ENCODE data around the gene VPS9D1.

Gene VPS9D1

DNA sequence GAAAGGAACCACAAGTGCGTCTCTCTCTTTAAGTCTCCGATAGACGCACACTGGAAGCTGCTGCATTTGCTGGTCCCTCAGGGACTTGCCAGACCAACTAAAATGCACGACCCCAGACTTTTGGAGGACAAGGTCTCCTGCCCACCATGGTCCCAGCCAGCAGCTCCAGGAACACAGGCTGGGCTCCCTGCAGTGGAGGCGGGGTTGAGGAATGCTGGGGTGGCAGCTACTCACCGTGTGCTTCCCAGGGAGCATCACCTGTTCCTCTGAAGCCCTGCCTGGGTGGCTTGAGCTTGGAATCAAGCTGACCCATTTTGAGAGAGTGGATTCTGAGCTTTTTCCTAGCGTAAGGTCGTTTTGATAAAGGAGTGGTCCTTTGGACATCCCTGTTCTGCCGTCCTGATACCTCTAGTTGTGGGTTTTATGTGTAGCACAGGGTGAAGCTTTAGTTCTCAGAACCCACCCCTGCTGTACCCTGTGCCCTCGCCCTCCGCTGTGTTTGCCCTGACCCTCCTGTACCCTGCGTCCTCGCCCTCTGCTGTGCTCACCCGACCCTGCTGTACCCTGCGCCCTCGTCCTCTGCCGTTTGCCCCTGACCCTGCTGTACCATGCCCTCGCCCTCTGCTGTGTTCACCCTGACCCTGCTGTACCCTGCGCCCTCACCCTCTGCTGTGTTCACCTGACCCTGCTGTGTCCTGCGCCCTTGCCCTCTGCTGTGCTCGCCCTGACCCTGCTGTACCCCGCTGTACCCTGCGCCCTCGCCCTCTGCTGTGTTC lies 11.6 kb upstream of the VPS9D1 start:
- DNase-seq = no peak

- DNase-seq = no peak
These were observed 10.0 kb upstream of the VPS9D1 start for GRCh38 chr16:89730610-89731234.

GRCh38 chr16:89729863-89730593 lies 9.3 kb upstream of the VPS9D1 start:
- DNase-seq = no peak

DNA sequence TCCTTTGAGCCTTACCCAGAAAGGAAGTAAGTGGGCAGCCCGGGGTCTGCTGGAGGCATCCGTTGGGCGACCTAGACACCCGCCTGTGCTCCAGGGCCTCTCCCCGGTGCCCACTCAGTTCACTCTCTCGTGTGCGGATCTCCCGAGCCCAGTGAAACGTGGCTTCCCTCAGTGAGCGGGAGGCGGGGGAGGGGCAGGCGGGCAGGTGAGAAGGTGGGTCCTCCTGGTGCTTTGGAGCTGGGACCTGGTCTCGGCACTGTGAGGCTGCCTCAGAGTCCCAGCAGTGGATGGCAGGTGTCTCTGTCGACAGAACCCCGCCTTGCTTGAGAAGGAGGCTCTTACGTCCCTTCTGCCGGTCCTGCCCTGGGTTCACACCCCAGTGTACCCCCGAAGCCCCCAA lies 8.6 kb upstream of the VPS9D1 start:
- no peak for DNase-seq

DNA sequence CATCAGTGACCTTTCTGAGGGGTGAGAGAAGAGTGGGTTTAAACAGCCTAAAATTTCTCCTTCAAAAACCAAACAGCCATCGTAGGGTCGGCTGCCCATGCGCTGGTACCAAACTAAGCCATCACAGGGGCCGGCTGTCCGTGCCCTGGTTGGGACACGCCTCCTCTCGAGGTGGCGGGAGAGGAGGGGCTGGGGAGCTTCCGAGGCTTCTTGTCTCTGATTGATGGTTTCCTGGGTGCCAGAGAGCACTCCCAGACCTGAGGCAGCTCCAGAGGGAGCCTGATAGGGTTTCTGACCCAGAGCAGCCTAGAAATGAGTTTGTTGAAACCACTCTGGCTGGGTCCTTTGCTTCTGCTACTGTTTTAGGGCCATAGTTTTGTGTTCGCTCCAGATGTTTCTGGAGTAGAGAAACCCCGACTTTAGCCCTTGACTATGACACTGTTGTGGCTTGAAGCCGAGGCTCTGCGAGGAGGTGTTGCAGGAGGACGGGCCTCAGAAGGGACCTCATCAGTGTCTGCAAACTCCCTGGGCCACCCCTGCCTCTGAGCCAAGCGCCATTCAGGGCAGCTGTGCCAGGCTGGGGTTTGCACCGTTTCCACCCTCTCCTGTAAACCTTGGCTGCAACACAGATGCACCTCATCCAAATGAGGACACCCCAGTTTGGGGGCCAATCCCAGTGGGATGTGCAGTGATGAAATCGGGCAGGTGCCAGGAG lies 6.9 kb upstream of the VPS9D1 start:
- no peak for DNase-seq

GRCh38 chr16:89723279-89724250 lies 2.9 kb upstream of the VPS9D1 start:
- peak; percentile 93 for DNase-seq

GRCh38 chr16:89722392-89723278 lies 1.9 kb upstream of the VPS9D1 start:
- peak; percentile 91 for DNase-seq

DNA sequence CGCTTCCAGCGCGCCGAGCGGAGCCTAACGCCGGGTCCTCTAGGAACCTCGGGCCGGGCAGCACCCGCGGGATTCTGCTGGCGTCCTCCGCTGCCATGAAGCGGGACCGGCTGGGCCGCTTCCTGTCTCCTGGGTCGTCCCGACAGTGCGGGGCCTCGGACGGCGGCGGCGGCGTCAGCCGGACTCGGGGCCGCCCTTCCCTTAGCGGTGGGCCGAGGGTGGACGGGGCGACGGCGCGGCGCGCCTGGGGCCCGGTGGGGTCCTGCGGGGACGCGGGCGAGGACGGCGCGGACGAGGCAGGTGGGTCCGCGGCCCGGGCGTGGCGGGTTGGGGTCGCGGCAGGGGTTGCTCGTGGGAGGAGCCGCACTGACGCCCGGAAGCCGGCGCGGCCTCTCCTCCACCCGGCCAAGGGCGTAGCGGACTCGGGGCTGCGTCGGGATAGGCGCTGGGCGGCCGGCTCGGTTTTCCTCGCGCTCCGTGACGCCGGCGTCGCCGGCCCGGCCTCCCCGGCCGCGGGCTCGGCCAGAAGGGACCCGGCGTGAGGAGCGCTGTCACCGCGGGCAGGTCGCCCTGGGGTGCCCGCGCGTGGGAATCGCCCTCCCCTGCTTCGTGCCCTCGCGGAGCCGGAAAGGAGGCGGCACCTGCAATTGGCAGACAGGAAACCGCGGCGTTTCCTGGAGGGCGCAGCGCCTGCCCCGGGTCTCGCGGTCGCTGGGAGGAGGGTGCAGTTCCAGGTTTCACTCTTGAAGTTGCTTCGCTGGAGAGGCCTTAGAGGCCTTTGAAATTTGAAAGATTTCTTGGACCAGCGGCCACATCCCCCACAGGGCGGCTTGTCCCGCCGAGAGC lies 1.1 kb upstream of the VPS9D1 start:
- DNase-seq = peak; percentile 94

DNA sequence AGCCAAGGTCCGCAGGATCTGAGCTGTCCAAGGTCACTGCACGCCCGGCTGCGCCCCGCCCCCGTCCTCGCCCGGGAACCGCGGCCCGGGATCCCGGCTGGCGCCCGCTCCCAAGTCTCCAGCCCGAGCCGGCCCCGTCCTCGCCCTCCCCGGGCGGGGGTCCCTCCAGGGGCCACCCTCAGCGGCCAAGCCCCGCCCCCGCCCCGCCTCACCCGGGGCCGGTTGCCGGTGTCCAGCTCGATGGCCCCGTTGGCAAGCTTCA lies 216 bp downstream of the VPS9D1 start:
- DNase-seq = no peak

DNA sequence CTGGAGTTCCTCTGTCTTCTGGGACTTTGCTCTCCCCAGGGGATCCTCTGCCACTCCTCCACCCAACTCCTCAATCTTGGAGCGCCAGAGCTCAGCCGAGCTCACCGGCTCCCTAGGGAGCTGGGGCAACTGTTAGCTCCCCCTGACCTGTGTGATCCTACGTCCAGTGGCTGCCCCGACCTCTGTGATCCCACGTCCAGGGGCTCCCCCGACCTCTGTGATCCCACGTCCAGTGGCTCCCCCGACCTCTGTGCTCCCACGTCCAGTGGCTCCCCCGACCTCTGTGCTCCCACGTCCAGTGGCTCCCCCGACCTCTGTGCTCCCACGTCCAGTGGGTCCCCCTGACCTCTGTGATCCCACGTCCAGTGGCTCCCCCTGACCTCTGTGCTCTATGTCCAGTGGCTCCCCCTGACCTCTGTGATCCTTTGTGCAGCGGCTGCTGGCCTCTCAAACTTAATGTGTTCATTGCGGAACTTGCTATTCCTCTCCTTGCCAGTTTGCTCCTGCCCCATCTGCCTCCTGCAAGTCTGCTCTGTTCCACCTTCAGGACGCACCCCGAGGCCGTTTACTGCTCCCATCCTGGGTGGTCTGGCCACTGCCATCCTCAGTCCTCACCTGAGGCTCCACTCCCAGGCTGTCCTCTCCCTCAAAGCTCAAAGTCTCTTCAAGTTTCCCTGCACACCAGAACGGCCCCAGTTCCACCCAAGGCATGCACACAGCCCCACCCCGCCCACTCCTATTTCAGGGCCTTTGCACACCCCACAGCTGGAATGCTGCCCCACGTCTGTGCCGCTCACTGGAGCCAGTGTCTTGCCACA lies 2.8 kb downstream of the VPS9D1 start:
- DNase-seq = no peak

DNA sequence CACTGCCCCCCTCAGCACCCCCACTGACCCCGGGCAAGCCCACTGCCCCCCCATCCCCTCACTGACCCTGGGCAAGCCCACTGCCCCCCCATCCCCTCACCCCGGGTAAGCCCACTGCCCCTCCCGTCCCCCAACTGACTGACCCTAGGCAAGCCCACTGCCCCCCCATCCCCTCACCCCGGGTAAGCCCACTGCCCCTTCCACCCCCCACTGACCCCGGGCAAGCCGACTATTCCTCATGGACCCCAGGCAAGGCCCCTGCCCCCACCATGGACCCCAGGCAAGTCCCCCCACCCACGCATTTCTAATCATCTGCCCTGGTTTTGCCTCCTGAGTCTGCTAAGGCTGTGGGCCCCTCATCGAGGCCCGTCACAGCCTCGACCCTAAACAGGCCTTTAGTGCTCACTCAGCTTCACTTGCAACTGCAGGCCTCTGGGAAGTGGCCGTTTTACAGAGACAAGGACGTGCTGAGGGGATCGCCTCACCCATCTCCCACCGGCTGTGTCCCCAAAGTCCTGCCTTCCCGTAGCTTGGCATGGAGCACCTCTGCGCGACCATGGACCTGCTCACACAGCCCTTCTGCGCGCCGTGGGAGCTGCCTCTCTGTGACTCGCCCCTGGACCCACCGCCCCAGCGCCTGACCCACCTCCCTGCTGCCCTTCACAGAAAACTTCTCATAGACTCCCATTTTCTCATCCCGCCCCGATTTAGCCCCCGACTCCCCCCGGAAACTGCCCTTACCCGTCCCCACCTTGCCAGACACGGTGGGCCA lies 3.6 kb downstream of the VPS9D1 start:
- DNase-seq = no peak

GRCh38 chr16:89716493-89716892 lies 4.2 kb downstream of the VPS9D1 start:
- no peak for DNase-seq

GRCh38 chr16:89712274-89712781 lies 8.4 kb downstream of the VPS9D1 start:
- no peak for DNase-seq

- peak; percentile 38 for DNase-seq
These were observed 9.0 kb downstream of the VPS9D1 start for GRCh38 chr16:89711601-89712273.

DNA sequence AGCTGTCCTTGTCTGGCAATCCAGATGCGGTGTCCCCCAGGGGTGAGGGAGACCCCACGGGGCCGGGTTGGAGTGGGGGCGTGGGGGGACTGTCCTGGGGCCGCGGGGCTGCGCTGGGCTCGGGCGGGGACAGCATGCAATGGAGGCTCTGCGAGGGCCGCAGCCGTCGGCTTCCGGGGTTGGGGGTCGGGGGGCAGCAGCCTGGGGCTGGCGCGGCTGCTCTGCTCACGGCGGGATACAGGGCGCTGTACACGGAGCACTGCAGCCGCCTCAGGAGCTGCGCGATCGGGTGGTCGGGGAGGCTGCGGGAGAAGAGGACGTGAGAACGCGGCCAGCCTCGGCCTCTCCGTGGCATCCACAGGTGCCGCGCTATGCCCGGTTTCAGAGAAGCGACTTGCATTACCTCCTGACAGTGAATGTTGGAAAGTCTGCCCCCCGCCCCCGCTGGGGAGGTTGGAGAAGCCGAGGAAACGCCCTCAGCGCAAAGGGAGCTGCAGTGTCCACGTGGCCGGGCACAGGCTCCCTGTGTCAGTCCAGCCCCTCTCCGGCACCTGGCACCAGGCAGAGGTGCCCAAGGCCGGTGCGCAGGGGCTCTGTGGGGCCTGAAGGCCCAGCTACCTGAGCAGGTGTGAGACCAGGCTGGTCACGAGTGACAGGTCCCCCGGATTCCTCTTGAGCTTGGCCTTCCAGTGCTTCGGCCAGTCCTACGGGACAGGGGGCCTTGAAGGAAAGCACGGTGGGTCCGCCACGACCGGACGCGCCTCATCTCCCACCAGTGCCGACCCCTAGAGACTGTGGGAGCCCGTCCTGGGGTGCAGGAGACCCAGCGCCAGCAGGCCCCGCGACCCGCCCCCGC lies 9.8 kb downstream of the VPS9D1 start:
- no peak for DNase-seq

GRCh38 chr16:89709716-89710432 lies 10.8 kb downstream of the VPS9D1 start:
- no peak for DNase-seq
